Thyroid gland (tissue), 4 donors: ENCODE data around the gene ANKFY1. TPM values are rescaled to one million over a fixed set of nuclear protein-coding genes. Genes with fewer than 3 reads are reported as not detected.

Source experiments
- DNase-seq, 2 donors: peaks; one replicate each; pipeline ENCODE4 v3.0.0-alpha.2; 2019
- H3K27ac ChIP-seq, 3 donors: fragments of 200-600 bp; sonication (generic); 1 replicate in 2 of 3; 2 replicates in 1 of 3; pipeline ENCODE4 v1.5.1; 2016 to 2019; ENCODE audit warnings: mild to moderate bottlenecking in 1 of 3, moderate library complexity in 1 of 3
- H3K27me3 ChIP-seq: fragments of 200-600 bp; sonication (generic); one replicate; pipeline ENCODE4 v1.5.1; 2019
- H3K36me3 ChIP-seq, 2 donors: fragments of 200-600 bp; sonication (generic); one replicate each; pipeline ENCODE4 v1.5.1; 2016 to 2019
- H3K4me1 ChIP-seq, 2 donors: fragments of 200-600 bp; sonication (generic); one replicate each; pipeline ENCODE4 v1.5.1; 2017 to 2019
- H3K4me3 ChIP-seq, 3 donors: fragments of 200-600 bp; sonication (generic); replicated peaks in 1 of 3; 1 replicate in 2 of 3; 2 replicates in 1 of 3; pipeline ENCODE4 v1.5.1; 2016; ENCODE audit warnings: mild to moderate bottlenecking in 1 of 3
- H3K9me3 ChIP-seq: fragments of 200-600 bp; sonication (generic); one replicate; pipeline ENCODE4 v1.5.1; 2017
- POLR2A ChIP-seq, 2 donors: fragments of 450-650 bp; IDR thresholded peaks; one replicate each; pipeline ENCODE4 v1.6.1; 2017; ENCODE audit warnings: antibody characterized with exemption in 2 of 2, mild to moderate bottlenecking in 2 of 2, moderate library complexity in 1 of 2
- WGBS, 2 donors: methylation state at CpG; one replicate each; pipeline ENCODE4 v1.1.5; 2017; 5-methylcytosine and 5-hydroxymethylcytosine counted together
- intact Hi-C: fragments of 100-400 bp; cut with DNase I; formaldehyde crosslinking; loops from one replicate; pipeline ENCODE4 v1.15.1; 2023
- total RNA-seq, 4 donors: library from RNA; depleted of rRNA; stranded (reverse); fragments of >200 nt; gene quantifications; one replicate each; pipeline ENCODE4 v1.2.3, GENCODE V29; 2016
- TF ChIP-seq, protein P1 (sequence below), 6 experiments: fragments of 200-600 bp in 3 of 6; fragments of 450-650 bp in 3 of 6; sonication (generic) in 3 of 6; IDR thresholded peaks; one replicate each; pipeline ENCODE4 v1.5.1; 2016 to 2019; ENCODE audit warnings: antibody characterized with exemption in 6 of 6, mild to moderate bottlenecking in 2 of 6, inconsistent platforms in 1 of 6, moderate library complexity in 1 of 6

The ANKFY1 gene
- total RNA-seq, 4 donors from 2014 or later, result 36.8 to 51.3 (median 46.3) TPM

GRCh38 chr17:4204190-4204589 lies 59.6 kb downstream of the ANKFY1 start:
- no peaks in the 10 kb centered on the region for H3K9me3 ChIP-seq
- no peak for DNase-seq
- H3K27ac ChIP-seq, result peak overlapping the region in 1 of 3 donors; percentile 41
- peaks cover 0 to 12% of the 10 kb centered on the region in 2 donors for H3K36me3 ChIP-seq
- no peaks in the 10 kb centered on the region for H3K27me3 ChIP-seq
- WGBS, 2 donors, result 76 to 87% methylated on average over 6 of the region's 6 CpGs
- no peak overlapping the region for H3K4me3 ChIP-seq
- H3K4me1 ChIP-seq, result peaks cover 11 to 21% of the 10 kb centered on the region in 2 donors
- intact Hi-C loops, result loop anchor here (5.0 kb wide), 1 partner anchor 213 kb away; no protein-coding TSS in a partner anchor
- TF ChIP-seq, protein P1, sequence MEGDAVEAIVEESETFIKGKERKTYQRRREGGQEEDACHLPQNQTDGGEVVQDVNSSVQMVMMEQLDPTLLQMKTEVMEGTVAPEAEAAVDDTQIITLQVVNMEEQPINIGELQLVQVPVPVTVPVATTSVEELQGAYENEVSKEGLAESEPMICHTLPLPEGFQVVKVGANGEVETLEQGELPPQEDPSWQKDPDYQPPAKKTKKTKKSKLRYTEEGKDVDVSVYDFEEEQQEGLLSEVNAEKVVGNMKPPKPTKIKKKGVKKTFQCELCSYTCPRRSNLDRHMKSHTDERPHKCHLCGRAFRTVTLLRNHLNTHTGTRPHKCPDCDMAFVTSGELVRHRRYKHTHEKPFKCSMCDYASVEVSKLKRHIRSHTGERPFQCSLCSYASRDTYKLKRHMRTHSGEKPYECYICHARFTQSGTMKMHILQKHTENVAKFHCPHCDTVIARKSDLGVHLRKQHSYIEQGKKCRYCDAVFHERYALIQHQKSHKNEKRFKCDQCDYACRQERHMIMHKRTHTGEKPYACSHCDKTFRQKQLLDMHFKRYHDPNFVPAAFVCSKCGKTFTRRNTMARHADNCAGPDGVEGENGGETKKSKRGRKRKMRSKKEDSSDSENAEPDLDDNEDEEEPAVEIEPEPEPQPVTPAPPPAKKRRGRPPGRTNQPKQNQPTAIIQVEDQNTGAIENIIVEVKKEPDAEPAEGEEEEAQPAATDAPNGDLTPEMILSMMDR (IDR thresholded peaks at IDR 0.05), result no peak
- TF ChIP-seq POLR2A (IDR thresholded peaks at IDR 0.05), result no peak

DNA sequence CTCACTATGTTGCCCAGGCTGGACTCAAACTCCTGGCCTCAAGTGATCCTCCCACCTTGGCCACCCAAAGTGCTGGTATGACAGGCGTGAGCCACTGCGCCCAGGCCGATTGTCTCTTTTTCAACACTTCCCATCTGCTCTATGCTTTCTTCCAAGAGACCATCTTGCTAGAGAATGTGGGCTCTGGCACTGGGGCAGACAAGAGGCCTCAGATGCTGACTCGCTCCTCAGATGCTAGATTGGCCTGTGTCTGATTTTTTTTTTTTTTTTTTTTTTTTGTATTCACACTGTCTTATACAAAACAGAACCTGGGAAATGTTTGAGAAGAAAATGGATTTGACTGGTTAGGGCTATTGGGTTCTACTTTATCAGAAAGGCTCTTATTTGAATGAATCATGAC lies 62.6 kb downstream of the ANKFY1 start:
- intact Hi-C loops, result loop anchor here (5.0 kb wide), 1 partner anchor 216 kb away; no protein-coding TSS in a partner anchor
- Histone ChIP-seq H3K4me3 (no peak overlapping the region), H3K36me3 (peaks cover 0 to 14% of the 10 kb centered on the region in 2 donors), H3K4me1 (peaks cover 11 to 14% of the 10 kb centered on the region in 2 donors), H3K9me3 (no peaks in the 10 kb centered on the region), H3K27ac (no peak overlapping the region), H3K27me3 (no peaks in the 10 kb centered on the region)
- no peak for TF ChIP-seq POLR2A (IDR thresholded peaks at IDR 0.05)
- TF ChIP-seq, protein P1 (IDR thresholded peaks at IDR 0.05), result no peak
- WGBS, 2 donors, result 98 to 99% methylated on average over 4 of the region's 4 CpGs
- DNase-seq, result no peak

- intact Hi-C loops, result loop anchor here (5.0 kb wide), 1 partner anchor 217 kb away; no protein-coding TSS in a partner anchor
- H3K36me3 ChIP-seq, result peaks cover 1 to 15% of the 10 kb centered on the region in 2 donors
- no peaks in the 10 kb centered on the region for H3K9me3 ChIP-seq
- TF ChIP-seq, protein P1 (IDR thresholded peaks at IDR 0.05), result peak; percentile 32 to 72 (median 56)
- TF ChIP-seq POLR2A (IDR thresholded peaks at IDR 0.05), result no peak
- peaks cover 4% of the 10 kb centered on the region in 2 donors for H3K4me1 ChIP-seq
- H3K27me3 ChIP-seq, result no peaks in the 10 kb centered on the region
- no peak overlapping the region for H3K27ac ChIP-seq
- no peak overlapping the region for H3K4me3 ChIP-seq
- WGBS, 2 donors, result 63 to 67% methylated on average over 9 of the region's 9 CpGs
- DNase-seq, result peak; percentile 10 to 27
Observed at GRCh38 chr17:4199818-4200402, 63.9 kb downstream of the ANKFY1 start.

- WGBS, 2 donors, result 88% methylated on average over 7 of the region's 7 CpGs
- no peaks in the 10 kb centered on the region for H3K27me3 ChIP-seq
- no peak overlapping the region for H3K27ac ChIP-seq
- no peaks in the 10 kb centered on the region for H3K4me1 ChIP-seq
- H3K36me3 ChIP-seq, result peaks cover 10 to 25% of the 10 kb centered on the region in 2 donors
- no peak for DNase-seq
- intact Hi-C loops, result no loop called here
- no peak overlapping the region for H3K4me3 ChIP-seq
- no peak for TF ChIP-seq POLR2A (IDR thresholded peaks at IDR 0.05)
- TF ChIP-seq, protein P1 (IDR thresholded peaks at IDR 0.05), result no peak
- no peaks in the 10 kb centered on the region for H3K9me3 ChIP-seq
Observed at GRCh38 chr17:4198995-4199394, 64.8 kb downstream of the ANKFY1 start.

DNA sequence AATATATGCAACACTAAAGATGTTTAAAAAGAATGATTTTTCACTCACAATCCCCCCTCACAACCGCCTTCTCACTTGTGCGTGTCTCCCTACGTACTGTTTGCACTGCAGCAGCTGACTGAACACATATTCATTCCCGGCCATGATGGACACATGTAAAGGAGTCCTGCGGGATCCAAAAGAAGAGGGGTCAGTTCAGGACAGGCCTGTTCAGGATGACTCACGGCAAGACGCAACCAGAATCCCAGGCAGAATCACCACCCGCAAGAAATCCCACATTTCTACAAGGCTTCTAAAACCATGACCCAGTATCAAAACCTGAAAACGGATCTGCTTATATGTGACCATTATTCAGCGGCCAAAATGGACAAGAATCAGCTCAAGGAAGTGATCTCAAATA lies 68.5 kb downstream of the ANKFY1 start:
- H3K4me3 ChIP-seq, result no peak overlapping the region
- 84 to 91% methylated on average over 10 of the region's 10 CpGs for WGBS, 2 donors
- no peaks in the 10 kb centered on the region for H3K27me3 ChIP-seq
- no peaks in the 10 kb centered on the region for H3K9me3 ChIP-seq
- peaks cover 10 to 24% of the 10 kb centered on the region in 2 donors for H3K36me3 ChIP-seq
- H3K27ac ChIP-seq, result no peak overlapping the region
- no peaks in the 10 kb centered on the region for H3K4me1 ChIP-seq
- no peak for DNase-seq
- no peak for TF ChIP-seq POLR2A (IDR thresholded peaks at IDR 0.05)
- TF ChIP-seq, protein P1 (IDR thresholded peaks at IDR 0.05), result no peak
- intact Hi-C loops, result no loop called here
